ENCODE data around the gene DCAF8.

- TF ChIP-seq SP1 (CRISPR knock-in tag; conservative IDR thresholded peaks at IDR 0.05) (no peak), FOXK1 (CRISPR knock-in tag; IDR thresholded peaks at IDR 0.05) (no peak), PREB (CRISPR knock-in tag; IDR thresholded peaks at IDR 0.05; ENCODE audit: borderline replicate concordance) (no peak), CTCF (IDR thresholded peaks at IDR 0.05) (no peak), E2F4 (CRISPR knock-in tag; IDR thresholded peaks at IDR 0.05; ENCODE audit: borderline replicate concordance, low read depth) (no peak)
These were observed 20.5 kb upstream of the DCAF8 start for GRCh38 chr1:160282807-160283206.

All from WTC11 (cell line).